HG03064 (cell line): ENCODE data around the gene SIK1.
A peak's percentile ranks its signal among the peaks of the same experiment; 100 is the strongest.
"Not testable (repeated sequence)": the region's sequence is repeated elsewhere in the genome, so short reads cannot be mapped to it uniquely, and the experiment has no call there.

ENCODE experiments used
- ATAC-seq: cut with Tn5 transposase; IDR thresholded peaks from one replicate; pipeline ENCODE4 v1.9.1; 2021; ENCODE audit warnings: low read depth; ENCODE audit not compliant: unreplicated experiment

SIK1 gene

DNA sequence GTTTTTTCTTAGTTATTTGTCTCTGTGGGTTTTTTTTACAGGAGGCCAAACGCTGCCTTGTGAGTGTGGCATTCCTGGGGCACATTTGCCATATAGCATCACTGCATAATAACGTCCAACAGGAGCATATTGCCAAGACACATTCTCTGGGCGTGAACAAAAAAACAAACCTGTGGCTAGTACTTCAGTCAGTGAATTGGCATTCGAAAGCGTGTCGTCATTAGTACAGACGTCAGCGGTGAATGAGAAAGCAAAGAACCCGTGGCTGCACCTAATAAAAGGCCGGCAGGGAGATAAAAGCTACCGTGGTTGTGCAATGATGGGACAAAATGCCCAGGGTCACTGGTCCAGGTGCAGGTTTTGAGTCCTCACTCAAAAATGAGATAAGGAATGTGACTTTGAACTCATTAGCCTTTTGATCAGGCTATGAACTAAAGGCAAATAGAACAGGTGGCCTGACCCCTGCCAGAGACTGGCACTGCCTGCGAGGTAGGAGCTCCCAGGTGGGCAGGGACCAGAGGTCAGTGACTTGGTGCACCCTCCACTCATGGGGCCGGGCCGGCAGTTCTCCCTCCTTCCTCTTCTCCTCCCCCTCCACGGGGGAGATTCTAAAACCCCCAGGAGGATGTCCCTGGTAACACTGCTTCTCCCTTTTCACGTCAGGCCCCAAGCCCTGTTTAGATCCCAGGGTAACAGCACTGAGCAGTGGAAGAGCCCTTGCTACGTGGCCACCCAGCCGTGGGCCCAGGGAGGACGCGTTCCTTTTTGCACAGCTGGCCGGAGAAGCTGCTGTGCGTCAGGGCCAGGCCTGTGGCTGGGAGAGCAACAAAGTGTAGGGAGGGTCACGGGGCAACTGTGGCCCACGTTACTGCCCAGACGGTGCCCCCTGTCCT is 14.2 kb upstream of the SIK1 start:
- not testable (repeated sequence) for ATAC-seq

DNA sequence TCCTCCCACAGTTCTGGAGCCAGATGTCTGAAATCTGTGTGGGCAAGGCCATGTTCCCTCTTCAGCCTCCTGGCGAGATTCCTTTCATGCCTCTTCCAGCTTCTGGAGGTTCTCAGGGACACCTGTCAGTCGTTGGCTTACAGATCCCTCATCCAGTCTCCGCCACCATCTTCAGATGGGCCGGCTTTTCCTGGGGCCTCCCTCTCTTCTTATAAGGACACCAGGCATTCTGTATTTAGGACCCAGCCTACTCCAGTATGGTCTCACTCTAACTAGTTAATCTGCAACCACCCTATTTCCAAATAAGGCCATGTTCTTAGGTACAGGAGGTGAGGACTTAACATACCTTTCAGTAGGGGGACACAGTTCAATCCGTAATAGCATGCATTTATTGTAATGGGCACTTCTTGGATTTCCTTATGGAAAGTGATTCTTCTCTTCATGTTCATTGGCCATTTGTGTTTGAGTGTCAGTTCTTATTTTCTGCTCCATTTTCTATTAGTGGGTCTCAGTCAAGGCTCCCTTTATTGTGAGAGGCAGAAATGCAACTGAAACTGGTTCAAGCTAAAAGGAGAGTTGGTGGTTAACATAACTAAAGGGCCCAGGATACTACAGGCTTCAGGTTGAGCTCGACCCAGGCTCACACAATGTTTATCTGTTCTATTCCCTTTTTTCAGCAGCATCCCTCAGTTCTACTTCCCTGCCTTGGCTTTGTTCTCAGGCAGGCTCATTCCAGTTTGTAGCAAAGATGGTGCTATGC is 12.6 kb upstream of the SIK1 start:
- not testable (repeated sequence) for ATAC-seq

DNA sequence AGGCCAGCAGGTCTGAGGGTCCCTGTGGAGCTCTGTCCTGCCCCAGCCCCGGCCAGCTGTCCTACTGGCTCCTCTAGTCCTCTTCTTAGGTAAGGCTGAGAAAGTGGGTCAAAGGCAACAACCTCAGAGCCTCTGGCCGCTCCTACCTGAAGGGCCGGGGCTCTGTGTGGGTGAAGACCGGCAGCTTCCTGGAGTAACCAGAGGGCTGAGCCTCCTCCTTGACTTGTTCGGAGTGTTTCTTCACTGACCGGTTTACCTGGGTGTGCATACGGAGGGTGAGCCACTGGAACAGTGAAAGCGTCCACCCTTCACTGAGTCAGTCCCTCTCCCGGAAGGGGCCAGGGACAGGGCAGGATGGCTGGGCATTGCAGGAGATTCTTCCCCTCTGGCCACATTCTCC is 9.3 kb upstream of the SIK1 start:
- not testable (repeated sequence) for ATAC-seq

DNA sequence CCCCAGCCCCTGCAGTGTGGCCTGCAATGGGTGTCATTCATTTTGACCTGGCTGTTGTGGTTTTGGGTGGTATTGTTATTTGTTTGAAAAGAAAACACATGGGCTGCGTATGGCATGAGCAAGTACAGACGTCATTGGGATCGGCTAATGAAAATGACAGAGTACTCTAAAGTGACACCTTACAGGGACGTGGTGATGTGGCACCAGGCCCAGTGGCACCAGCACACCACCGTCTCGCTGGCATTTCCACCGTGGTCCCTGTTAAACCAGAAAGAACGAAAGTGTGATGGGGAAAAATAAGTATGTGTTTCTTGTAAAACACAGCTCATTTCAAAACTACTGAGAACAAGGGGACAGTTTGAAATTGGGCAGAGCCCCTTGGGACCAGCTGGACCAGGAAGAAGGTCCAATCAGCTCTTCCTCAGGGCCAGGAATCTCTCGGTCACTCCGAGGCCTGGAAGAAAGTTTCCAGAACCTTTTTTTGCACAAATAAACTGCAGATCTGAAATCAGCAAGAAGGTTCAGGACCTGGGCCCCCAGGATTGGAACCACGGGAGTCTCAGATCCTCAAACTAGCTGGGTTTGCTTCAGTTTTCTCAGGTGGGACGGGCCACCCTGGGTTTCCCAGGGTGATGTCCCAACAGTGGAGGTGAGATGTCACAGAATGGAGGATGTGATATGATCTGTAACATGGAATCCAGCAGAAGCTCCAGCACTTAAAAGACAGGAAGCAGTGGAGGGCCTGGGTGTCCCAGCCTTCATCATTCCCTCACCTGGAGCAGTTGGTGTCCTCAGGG is 6.6 kb upstream of the SIK1 start:
- ATAC-seq: not testable (repeated sequence)

DNA sequence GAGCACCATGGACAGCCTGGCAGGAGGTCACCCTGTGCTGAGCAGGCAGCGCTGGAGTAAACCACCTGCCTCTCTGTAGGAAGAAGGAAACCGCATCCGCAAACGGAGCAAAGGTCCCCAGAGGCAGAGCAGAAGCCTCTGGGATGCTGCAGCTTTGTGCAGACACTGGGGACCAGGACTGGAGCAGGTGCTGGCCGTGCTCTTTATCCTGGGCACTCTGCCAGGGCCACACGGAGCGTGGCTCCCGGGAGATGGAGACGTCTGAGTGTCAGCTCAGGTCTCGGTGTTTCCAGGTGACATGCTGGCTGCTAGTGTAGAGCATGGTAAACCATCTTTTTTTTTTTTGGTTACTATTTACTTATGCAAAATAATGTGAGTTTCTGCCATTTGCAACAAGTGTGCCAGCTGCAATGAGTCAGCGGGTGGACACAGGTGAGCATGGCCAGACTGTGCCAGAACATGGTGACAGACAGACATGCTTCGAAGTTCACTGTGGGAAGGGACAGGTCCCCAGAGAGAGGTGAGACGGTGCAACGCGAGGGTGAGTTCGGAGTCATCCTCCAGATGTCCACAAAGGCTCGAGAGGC is 4.0 kb upstream of the SIK1 start:
- not testable (repeated sequence) for ATAC-seq

DNA sequence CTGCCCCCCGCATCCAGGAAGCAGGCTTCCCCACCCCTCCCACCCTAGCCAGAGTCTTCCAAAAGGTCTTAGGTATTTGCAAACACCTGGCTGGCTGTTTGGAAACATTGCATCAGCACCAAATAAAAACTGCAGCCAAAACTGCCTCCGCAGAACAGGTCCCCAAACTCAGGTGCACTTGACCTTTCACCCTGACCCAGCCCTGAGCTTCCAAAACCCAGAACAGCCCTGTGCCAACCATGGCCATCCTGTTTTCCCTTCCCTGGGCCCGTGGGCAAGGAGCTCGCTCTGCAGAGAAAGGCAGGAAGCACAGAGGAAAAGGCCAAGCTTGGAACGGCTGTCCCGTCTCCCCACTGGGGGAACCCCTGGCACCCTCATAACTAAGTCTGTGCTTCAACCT is 2.0 kb upstream of the SIK1 start:
- ATAC-seq: not testable (repeated sequence)

DNA sequence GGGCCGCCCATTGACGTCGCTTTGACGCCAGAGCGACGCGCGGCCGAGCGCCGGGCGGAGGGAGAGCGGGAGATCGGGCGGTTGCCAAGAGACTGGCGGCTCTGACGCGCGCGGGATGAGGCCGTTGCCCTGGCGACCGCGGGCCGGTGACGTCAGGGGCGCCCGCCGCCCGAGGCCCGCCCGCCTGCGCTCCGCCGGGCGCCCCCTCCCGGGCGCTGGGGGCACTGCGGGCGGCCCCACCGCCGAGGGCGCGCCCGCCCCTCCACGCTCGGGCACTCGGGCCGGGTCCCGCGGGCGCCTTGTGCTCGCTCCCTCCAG is 270 bp upstream of the SIK1 start:
- ATAC-seq: peak; percentile 72

DNA sequence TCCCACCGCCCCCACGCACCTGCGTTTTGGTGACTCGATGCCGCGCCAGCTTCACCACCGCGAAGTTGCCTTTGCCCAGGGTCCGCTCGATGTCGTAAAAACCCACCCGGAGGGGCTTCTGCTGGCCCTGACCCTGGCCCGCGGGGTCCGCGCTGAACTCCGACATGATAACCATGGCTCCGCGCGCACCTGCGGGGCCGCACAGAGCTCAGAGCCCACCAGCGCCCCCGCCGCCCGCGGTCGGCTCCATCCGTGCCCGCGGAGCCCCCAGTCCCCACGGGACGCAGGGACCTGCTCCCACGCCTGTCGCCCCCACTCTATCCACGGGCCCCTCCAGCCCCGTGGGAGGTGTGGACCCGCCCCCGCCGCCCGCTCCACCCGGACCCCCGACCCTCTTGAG is 927 bp downstream of the SIK1 start:
- not testable (repeated sequence) for ATAC-seq

DNA sequence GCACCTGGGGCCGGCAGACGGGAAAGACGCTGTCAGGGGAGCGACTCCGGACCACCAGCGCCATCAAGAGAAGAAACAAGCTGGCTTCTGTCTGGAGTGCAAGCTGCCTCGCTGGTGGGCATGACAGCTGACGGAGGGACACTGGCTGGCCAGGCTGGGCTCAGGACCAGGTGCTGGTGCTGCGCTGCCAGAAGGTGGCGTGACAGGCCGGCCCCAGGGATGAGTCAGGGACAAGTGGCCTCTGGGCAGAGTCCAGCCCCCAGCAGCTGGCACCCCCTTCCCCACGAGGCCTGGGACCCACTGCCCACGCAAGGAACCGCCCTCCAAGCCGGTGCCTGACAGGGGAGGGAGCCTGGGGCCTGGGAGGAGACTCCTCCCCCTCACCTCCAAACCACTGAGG is 7.5 kb downstream of the SIK1 start:
- not testable (repeated sequence) for ATAC-seq

DNA sequence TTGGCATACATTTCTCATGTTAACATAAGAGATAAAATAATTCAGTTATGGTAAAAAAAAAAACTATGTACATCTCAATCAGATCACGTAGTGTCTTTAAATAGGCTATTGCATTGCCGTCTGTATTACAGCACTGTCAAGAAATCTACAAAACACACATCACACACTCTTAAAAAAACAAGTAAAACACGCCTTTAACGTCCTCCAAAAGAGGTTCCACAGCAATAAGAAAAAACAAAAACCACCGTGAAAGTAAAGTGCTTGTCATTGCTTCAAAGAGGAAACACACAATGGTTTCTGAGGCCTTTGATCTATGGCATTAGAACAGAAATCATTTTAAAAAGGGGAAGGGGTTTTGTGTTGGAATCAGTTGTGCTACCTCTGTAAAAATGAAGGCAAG is 12.4 kb downstream of the SIK1 start:
- not testable (repeated sequence) for ATAC-seq

DNA sequence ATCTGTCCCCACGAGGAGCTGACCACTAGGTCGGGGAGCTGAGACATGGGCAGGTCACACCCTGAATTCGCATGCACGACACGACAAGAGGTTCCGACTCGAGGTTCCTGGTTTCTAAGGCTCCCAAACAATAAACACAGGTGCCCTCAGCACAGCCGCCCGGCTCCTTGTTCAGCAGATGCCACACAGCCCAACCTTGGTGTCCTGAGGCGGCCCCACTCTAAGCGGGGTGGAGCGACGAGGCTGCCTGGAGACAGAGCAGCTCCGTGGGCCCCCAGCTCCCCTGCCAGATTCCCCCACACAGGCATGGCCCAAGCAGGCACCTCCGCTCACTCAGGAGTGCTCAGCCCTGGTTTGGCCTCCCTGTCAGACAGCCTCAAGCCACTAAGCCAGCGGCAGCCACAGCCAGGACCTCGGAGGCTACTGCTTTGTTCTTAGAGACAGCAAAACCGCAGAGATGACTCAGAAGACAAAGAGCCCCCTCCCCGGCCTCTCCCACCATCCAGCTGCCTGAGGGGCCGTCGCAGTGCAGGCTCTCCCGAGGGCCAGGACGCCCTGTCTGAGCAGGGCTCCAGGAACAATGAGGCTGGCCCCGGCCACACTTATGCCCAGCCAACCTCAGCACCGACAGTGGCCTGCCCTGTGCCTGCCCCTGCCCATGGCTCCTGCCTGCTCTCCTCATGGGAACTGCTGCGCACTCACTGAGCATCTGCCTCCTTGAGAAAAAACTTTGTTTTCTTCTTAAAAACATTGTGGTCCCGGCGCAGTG is 14.7 kb downstream of the SIK1 start:
- not testable (repeated sequence) for ATAC-seq

DNA sequence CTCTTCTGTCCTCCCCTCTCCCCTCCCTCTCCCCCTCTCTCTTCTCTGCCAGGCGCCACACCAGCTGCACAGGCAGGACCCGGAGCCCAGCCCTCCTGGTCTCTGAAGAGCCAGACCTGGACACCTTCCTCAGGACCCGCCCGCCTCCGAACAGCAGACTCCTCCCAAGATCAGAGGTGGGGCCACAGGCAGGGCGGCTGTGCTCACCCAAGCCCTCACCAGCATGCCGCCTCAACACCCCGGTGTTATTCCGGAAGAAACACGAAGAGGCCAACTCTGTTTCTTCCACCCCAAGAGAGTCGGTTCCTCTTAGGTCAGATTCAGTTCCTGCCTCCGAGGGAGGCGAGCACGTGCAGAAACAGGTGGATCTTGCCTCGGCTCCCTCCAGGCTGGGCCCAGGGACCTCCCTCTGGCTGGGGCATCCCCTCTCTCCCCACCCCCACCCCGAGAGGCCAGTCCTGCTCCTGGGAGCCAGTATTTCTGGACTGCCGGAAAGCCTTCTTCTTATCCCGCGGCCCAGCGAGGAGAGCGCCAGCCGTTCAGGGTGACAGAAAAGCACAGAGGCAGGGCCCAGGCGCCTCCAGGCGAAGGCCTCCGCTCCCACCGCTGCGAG is 16.4 kb downstream of the SIK1 start:
- not testable (repeated sequence) for ATAC-seq

DNA sequence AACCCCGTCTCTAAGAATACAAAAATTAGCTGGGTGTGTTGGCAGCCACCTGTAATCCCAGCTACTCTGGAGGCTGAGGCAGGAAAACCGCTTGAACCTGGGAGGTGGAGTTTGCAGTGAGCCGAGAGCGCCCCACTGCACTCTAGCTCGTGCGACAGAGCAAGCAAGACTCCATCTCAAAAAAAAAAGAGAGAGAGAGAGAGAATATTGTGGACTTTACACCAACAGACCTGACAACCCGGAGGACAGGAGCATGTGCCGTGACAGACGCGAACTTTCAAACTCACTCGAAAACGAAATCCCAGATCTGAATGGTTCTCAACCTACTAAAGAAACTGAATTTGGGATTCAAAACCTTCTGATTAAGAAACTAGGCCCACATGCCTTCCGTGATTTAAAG is 19.8 kb downstream of the SIK1 start:
- ATAC-seq: not testable (repeated sequence)

DNA sequence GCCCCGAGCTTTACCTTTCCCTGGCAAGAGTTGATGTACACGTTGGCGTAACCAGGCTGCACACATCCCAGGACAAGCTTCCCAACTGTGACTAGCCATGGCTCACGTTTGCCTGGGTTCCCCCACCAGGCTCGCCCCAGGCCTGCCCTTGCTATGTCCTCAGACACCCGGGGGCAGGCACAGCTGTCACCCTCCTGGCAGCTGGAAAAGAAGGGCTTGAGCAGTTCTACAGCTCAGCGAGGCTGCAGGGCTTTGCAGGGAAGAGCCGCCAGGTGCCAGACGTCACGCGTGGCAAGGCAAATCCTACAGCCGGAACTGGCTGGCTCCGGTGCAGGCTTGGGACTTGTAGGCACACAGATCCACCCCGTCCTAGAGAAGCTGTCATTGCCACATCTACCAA is 22.5 kb downstream of the SIK1 start:
- not testable (repeated sequence) for ATAC-seq

DNA sequence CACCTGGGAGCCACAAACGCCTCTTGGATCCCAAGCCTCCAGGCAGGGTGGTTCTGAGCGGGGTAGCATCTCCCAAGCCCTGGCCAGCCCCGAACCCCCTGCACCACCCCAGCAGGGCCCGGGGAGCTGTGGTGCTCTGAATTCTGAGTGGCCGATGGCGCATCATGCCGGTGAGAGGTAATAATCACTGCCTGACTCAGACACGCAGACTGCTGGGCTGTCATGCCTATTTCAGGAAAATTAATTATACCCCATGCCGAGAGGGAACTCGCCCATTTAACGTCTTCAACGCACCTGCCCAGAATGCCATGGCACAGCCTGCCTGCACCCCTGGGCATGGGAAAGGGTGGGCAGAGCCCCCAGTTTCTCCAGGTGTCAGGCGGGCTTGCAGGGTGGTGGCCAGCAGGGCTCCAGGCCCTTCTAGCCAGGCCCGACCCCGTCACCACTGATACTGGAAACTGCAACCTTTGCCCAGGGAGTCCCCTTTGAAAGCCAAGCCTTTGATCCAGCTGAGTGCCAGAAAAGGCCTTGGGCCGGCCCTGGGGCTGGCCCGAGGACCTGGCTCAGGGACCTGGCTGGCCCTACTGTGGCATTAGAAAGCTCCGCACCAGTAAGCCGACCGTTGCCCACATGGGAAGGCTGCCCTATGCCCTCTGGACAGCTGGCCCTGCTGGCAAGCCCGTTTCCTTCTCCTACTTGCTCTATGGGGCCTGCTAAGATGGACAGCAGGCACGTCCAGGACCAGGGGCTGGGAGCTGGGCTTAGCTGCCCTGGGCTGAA is 23.1 kb downstream of the SIK1 start:
- not testable (repeated sequence) for ATAC-seq

DNA sequence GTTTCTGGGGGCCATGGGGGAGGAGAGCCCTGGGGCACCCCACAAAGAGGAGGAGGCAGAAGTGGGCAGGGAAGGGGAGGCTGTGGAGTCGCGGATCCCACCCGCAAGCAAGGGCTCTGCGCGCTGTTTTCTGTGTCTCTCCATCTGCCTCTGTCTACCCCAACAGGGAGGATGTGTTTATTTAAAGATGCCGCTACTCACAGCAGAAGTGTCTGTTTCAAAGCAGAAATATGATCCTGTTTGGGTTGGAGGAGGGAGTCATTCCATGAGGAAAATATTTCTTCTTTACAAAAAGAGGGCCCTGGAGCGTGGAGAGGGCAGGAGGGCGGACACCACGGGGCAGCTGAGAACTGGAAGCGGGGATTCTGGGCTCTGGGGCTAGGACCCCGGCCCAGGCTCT is 25.8 kb downstream of the SIK1 start:
- ATAC-seq: not testable (repeated sequence)

DNA sequence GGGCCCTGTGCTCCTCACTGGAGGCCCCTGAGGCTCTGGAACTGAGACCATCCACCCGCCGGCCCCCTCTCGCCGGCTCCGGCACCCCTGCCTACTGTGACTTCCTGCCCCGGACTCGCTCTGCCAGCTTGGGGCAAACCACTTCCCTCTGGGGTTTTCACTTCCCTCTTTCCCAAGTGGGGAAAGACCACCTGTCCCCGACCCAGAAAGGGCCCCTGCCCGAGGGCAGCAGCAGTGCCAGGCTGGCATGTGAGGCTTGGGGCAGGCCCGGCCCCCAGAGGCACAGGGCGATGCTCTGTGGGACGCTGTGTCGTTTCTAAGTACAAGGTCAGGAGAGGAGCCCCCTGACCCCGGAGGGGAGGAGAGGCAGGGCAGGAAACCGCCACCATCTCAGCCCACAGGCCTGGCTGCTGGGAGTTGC is 27.3 kb downstream of the SIK1 start:
- not testable (repeated sequence) for ATAC-seq

DNA sequence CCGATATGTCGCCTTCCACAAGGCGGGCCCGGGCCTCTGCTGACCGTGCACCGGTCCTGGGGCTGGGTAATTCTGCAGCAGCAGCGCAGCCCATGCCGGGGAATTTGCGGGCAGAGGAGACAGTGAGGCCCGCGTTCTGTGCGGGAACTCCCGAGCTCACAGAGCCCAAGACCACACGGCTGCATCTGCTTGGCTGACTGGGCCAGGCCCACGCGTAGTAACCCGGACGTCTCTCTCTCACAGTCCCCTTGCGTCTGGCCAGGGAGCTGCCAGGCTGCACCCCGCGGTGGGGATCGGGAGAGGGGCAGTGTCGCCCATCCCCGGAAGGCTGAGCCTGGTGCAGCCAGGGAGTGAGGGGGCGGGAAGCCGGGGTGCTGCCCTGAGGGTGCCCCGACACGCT is 27.8 kb downstream of the SIK1 start:
- ATAC-seq: not testable (repeated sequence)

DNA sequence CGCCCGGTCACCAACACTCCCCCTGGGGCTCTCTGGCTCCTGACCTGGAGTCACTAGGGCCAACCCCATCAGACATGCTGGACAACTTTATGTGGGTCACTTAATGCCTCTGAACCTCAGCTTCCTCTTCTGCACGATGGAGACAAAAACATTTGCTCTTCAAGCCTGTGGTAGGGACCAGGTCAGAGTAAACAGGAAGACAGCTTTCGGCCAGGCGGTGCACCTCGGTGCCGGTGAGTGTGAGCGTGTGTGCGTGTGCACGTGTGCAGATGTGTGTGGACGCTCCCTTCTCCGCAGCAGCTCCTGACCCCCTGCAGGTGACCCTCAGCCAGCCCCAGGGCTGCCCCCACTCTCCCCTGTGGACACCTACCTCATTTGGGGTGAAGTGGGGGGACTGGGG is 28.4 kb downstream of the SIK1 start:
- ATAC-seq: not testable (repeated sequence)
